ENCODE results near the gene ZFP82.

Gene ZFP82

GRCh38 chr19:36371886-36372285 lies 46.6 kb downstream of the ZFP82 start:
- no peak for FAIRE-seq

- no peak for FAIRE-seq
Observed at GRCh38 chr19:36363845-36364244, 54.6 kb downstream of the ZFP82 start.
